DND-41 (cell line): ENCODE data around the gene PDAP1.

ENCODE experiments used
- ATAC-seq: fragments of 200-7000 bp; cut with Tn5 transposase; 3 replicates; pipeline ENCODE4 v1.9.1; 2021; ENCODE audit warnings: low read depth; ENCODE audit not compliant: insufficient read depth
- DNase-seq: peaks from one replicate; pipeline ENCODE4 v3.0.0-alpha.2; 2020
- H2AFZ ChIP-seq: 2 replicates; pipeline ENCODE4 v1.6.0; 2012; ENCODE audit warnings: low read depth, low read length
- H3K27ac ChIP-seq: 2 replicates; pipeline ENCODE4 v1.5.1; 2012; ENCODE audit warnings: low read length, inconsistent platforms
- H3K27me3 ChIP-seq: fragments of 200-600 bp; sonication (generic); 2 replicates; pipeline ENCODE4 v1.6.0; 2012; ENCODE audit warnings: low read length, mild to moderate bottlenecking, inconsistent platforms; ENCODE audit not compliant: insufficient read depth, poor library complexity
- H3K36me3 ChIP-seq: 2 replicates; pipeline ENCODE4 v1.5.1; 2012; ENCODE audit warnings: low read length, inconsistent platforms; ENCODE audit not compliant: insufficient read depth
- H3K4me1 ChIP-seq: 2 replicates; pipeline ENCODE4 v1.5.1; 2012; ENCODE audit warnings: mild to moderate bottlenecking, low read length; ENCODE audit not compliant: insufficient read depth
- H3K4me2 ChIP-seq: 2 replicates; pipeline ENCODE4 v1.6.0; 2012; ENCODE audit warnings: mild to moderate bottlenecking, moderate library complexity, low read length, inconsistent platforms; ENCODE audit not compliant: insufficient read depth
- H3K4me3 ChIP-seq, 2 experiments: fragments of 200-600 bp in 1 of 2; shearing (Covaris generic) in 1 of 2; 2 replicates each; pipeline ENCODE4 v1.5.1; 2012 to 2016; ENCODE audit warnings: inconsistent platforms in 2 of 2, low read length in 2 of 2, mild to moderate bottlenecking in 2 of 2, low read depth in 1 of 2, moderate library complexity in 1 of 2
- H3K79me2 ChIP-seq: 2 replicates; pipeline ENCODE4 v1.6.0; 2012; ENCODE audit warnings: low read length, inconsistent platforms; ENCODE audit not compliant: insufficient read depth
- H3K9ac ChIP-seq: 2 replicates; pipeline ENCODE4 v1.6.0; 2012; ENCODE audit warnings: low read depth, mild to moderate bottlenecking, inconsistent platforms, low read length, moderate library complexity
- H3K9me3 ChIP-seq: 2 replicates; pipeline ENCODE4 v1.5.1; 2012; ENCODE audit warnings: low read length, moderate library complexity, mild to moderate bottlenecking, inconsistent platforms; ENCODE audit not compliant: insufficient read depth, severe bottlenecking
- H4K20me1 ChIP-seq: 2 replicates; pipeline ENCODE4 v1.6.0; 2012; ENCODE audit warnings: low read length; ENCODE audit not compliant: insufficient read depth
- EZH2 ChIP-seq: IDR thresholded peaks from 3 replicates; pipeline ENCODE4 v1.6.1; 2012; ENCODE audit warnings: borderline replicate concordance, low read depth, mild to moderate bottlenecking, moderate library complexity, low read length, inconsistent platforms; ENCODE audit not compliant: severe bottlenecking
- TF ChIP-seq, protein P1 (sequence below): IDR thresholded peaks from 2 replicates; pipeline ENCODE4 v1.5.1; 2012; ENCODE audit warnings: borderline replicate concordance, low read length, moderate library complexity, mild to moderate bottlenecking; ENCODE audit not compliant: poor library complexity, severe bottlenecking; ENCODE audit errors: extremely low read depth

The PDAP1 gene

DNA sequence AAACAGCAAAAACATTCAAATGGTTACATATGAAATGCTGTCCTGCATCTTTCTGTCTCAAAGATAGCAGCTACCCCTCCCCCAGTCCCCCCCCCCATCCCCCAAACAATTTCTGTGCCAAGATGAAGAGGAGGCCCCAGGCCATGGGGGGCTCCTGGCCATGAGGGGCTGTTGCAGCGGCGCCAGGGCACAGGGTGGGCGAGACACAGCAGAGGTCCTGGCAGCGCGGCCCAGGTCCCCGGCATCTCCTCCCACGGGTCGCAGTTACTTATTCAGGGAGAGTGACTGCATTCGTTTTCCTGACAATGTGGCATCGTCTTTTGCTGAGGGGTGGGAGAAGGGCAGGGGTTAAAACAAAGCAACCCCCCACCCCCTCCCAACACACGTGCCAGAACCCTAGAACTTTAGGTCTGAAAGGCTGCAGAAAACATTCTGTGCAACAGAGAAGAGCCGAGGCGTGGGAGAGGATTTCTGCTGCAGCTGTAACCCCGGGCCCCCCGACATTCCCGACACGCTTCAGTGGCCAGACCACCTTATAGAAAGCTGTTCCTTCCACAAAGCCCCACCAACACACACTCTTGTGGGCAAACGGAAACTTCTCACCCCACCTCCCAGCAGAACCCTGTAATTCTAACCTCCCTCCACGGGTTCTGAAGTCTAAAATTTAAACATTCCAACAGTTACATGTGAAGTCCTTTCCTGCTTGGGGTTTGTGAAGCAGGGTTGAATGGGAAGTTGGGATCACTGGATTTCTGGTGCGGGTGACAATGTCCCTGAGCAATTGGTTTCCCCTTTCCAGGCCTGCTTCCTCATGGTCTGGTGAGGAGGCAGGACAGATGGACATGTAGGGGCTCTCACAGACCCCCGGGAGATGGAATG is 11.7 kb downstream of the PDAP1 start:
- H3K9ac ChIP-seq: no peak overlapping the region
- H3K27ac ChIP-seq: no peak overlapping the region
- H3K4me1 ChIP-seq: no peaks in the 10 kb centered on the region
- H3K79me2 ChIP-seq: peaks cover 28% of the 10 kb centered on the region
- H4K20me1 ChIP-seq: peaks cover 69% of the 10 kb centered on the region
- no peak overlapping the region for H3K4me3 ChIP-seq
- no peaks in the 10 kb centered on the region for H3K9me3 ChIP-seq
- ATAC-seq: no peak
- H2AFZ ChIP-seq: no peak overlapping the region
- TF ChIP-seq, protein P1, sequence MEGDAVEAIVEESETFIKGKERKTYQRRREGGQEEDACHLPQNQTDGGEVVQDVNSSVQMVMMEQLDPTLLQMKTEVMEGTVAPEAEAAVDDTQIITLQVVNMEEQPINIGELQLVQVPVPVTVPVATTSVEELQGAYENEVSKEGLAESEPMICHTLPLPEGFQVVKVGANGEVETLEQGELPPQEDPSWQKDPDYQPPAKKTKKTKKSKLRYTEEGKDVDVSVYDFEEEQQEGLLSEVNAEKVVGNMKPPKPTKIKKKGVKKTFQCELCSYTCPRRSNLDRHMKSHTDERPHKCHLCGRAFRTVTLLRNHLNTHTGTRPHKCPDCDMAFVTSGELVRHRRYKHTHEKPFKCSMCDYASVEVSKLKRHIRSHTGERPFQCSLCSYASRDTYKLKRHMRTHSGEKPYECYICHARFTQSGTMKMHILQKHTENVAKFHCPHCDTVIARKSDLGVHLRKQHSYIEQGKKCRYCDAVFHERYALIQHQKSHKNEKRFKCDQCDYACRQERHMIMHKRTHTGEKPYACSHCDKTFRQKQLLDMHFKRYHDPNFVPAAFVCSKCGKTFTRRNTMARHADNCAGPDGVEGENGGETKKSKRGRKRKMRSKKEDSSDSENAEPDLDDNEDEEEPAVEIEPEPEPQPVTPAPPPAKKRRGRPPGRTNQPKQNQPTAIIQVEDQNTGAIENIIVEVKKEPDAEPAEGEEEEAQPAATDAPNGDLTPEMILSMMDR: no peak
- TF ChIP-seq EZH2: no peak
- no peak overlapping the region for H3K4me2 ChIP-seq
- H3K36me3 ChIP-seq: peaks cover 96% of the 10 kb centered on the region
- H3K27me3 ChIP-seq: no peaks in the 10 kb centered on the region
- DNase-seq: no peak

- H3K9ac ChIP-seq: no peak overlapping the region
- H3K9me3 ChIP-seq: no peaks in the 10 kb centered on the region
- no peak for TF ChIP-seq EZH2
- TF ChIP-seq, protein P1: no peak
- ATAC-seq (no peak), DNase-seq (no peak)
- no peak overlapping the region for H2AFZ ChIP-seq
- H3K36me3 ChIP-seq: peaks cover 97% of the 10 kb centered on the region
- H3K4me2 ChIP-seq: no peak overlapping the region
- no peak overlapping the region for H3K27ac ChIP-seq
- H3K27me3 ChIP-seq: no peaks in the 10 kb centered on the region
- H3K4me1 ChIP-seq: no peaks in the 10 kb centered on the region
- peaks cover 24% of the 10 kb centered on the region for H3K79me2 ChIP-seq
- no peak overlapping the region for H3K4me3 ChIP-seq
- peaks cover 68% of the 10 kb centered on the region for H4K20me1 ChIP-seq
Observed at GRCh38 chr7:99395616-99396327, 12.6 kb downstream of the PDAP1 start.

DNA sequence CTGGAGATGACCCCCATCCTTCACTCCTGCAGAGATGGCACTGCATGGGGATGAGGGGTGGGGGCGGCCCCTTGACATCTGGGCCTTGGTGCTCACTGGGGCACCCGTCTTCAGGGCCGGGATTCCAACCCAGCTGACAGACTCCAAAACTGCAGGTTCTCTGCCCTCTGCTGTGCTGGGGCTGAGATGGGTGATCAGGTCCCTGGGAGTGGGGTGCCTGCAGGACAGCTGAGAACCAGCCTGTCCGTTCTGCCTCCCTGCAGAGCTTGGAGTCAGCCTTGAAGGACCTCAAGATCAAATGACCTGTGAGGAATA is 14.3 kb downstream of the PDAP1 start:
- Histone ChIP-seq H2AFZ (no peak overlapping the region), H3K9me3 (no peaks in the 10 kb centered on the region), H4K20me1 (peaks cover 53% of the 10 kb centered on the region), H3K4me3 (no peak overlapping the region), H3K36me3 (peaks cover 96% of the 10 kb centered on the region), H3K4me1 (no peaks in the 10 kb centered on the region), H3K27ac (no peak overlapping the region), H3K79me2 (peaks cover 22% of the 10 kb centered on the region), H3K27me3 (no peaks in the 10 kb centered on the region), H3K9ac (no peak overlapping the region), H3K4me2 (no peak overlapping the region)
- DNase-seq: no peak
- no peak for ATAC-seq
- TF ChIP-seq EZH2: no peak
- TF ChIP-seq, protein P1: no peak
